Measurements from ENCODE around the gene FSTL1. TPM values are rescaled to one million over a fixed set of nuclear protein-coding genes. Genes with fewer than 3 reads are reported as not detected.
A peak's percentile ranks its signal among the peaks of the same experiment; 100 is the strongest.

FSTL1 gene
- total and polyA plus RNA-seq, 4 experiments from 2014 or later: 0.47 TPM; not detected in 3

DNA sequence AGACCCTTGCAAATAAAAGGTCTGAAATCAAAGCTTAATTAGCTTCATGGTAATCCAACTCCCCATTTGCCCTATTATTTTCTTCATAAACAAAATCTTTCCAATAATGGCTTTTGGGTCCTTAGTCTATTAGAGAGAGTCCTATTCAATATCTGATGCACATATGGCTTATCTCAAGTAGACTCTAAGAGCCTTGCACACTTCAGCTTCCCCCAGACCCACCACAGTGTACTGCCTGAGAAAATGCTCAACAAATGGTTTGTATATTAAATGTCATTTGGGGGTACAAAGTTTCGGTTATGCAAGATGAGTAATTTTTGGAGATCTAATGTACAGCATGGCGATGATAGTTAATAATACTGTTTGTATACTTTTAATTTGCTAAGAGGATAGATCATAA is 28.9 kb downstream of the FSTL1 start:
- H3K27ac Mint-ChIP-seq: no peak overlapping the region
- DNase-seq: no peak
- H3K27me3 Mint-ChIP-seq: peaks cover 3 to 14% of the 10 kb centered on the region in 2 donors
- Histone ChIP-seq H3K27me3 (ENCODE audit: insufficient read depth, low read length) (no peaks in the 10 kb centered on the region), H3K9me3 (ENCODE audit: control insufficient read depth in 1 of 2, low read length in 2 of 2) (no peaks in the 10 kb centered on the region), H3K27ac (ENCODE audit: low read depth, low read length) (no peak overlapping the region), H3K4me3 (ENCODE audit: low read length in 2 of 2) (no peak overlapping the region), H3K4me1 (ENCODE audit: insufficient read depth, low read length) (peaks cover 10% of the 10 kb centered on the region), H3K36me3 (ENCODE audit: insufficient read depth, low read length) (no peaks in the 10 kb centered on the region)
- no peaks in the 10 kb centered on the region for H3K9me3 Mint-ChIP-seq
- POLR2A ChIA-PET (ENCODE audit: partially characterized antibody): no interaction called here
- H3K36me3 Mint-ChIP-seq: no peaks in the 10 kb centered on the region
- peaks cover 10 to 18% (median 12%) of the 10 kb centered on the region in 4 donors for H3K4me1 Mint-ChIP-seq
- CTCF ChIA-PET (ENCODE audit: partially characterized antibody): interaction anchor here (0.6 to 7.6 kb wide), 5 partner anchors 9 to 530 kb away, joined by 3 to 86 read pairs (median 5); no protein-coding TSS in a partner anchor
- intact Hi-C loops (cut with micrococcal nuclease): no loop called here
- H3K4me3 Mint-ChIP-seq: no peak overlapping the region

DNA sequence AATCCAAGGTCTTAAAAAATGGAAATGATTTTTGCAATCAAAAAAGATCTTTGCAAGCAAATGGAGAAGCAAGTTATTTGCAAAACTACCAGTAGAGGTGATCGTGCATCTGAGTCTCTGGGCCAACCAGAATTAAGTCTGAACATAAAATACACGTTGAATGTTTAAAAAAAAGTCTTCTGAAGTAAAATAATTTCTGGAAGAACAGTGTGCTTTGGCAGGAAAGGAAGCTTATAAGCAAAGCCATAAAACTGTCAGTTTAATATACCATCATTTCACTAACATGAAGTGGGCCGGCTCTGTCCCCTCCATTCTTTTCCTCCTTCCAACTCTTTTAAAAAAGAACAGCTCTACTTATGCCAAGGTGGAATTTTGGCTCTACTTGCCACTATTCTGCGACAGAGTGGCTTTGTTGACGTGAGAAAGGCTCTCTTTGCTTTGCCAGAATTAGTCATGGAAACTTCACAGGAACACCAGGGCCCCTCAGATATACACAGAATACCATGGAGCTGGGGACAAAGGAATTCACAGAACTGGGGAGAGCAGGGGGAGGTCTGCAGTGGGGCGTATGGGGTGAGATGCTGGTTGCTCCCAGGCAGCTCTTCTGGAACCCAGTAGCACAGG is 29.8 kb downstream of the FSTL1 start:
- H3K9me3 Mint-ChIP-seq: no peaks in the 10 kb centered on the region
- Histone ChIP-seq H3K9me3 (ENCODE audit: control insufficient read depth in 1 of 2, low read length in 2 of 2) (no peaks in the 10 kb centered on the region), H3K27ac (ENCODE audit: low read depth, low read length) (no peak overlapping the region), H3K27me3 (ENCODE audit: insufficient read depth, low read length) (no peaks in the 10 kb centered on the region), H3K36me3 (ENCODE audit: insufficient read depth, low read length) (no peaks in the 10 kb centered on the region), H3K4me3 (ENCODE audit: low read length in 2 of 2) (no peak overlapping the region), H3K4me1 (ENCODE audit: insufficient read depth, low read length) (peaks cover 10% of the 10 kb centered on the region)
- no peak overlapping the region for H3K4me3 Mint-ChIP-seq
- no peak overlapping the region for H3K27ac Mint-ChIP-seq
- no peak for DNase-seq
- H3K4me1 Mint-ChIP-seq: peaks cover 11 to 25% (median 12%) of the 10 kb centered on the region in 4 donors
- no peaks in the 10 kb centered on the region for H3K36me3 Mint-ChIP-seq
- intact Hi-C loops (cut with micrococcal nuclease): no loop called here
- ChIA-PET POLR2A (ENCODE audit: partially characterized antibody) (no interaction called here), CTCF (ENCODE audit: partially characterized antibody) (interaction anchor here (2.2 to 7.6 kb wide), 3 partner anchors 10 to 178 kb away, joined by 5 to 86 read pairs (median 7); no protein-coding TSS in a partner anchor)
- H3K27me3 Mint-ChIP-seq: peaks cover 0 to 8% of the 10 kb centered on the region in 2 donors

DNA sequence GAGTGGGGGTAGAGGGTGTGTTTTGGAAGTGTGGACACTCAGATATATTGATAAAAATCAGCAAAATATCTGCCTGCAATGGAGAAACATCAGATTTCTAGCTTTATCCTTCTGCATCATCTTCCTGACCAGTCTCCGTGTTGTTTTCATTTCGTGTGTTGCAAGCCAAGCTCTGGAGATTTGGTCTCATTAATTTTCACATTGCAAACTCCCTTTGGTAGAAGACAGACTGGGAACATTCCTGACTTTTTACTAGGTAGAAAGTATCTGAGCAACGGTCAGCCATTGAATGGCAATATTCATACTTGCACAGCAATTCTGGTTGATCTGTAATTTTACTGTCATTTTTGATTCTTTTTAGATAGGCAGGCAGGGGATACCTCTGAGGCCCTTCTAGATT is 30.4 kb downstream of the FSTL1 start:
- Histone ChIP-seq H3K4me1 (ENCODE audit: insufficient read depth, low read length) (peaks cover 10% of the 10 kb centered on the region), H3K36me3 (ENCODE audit: insufficient read depth, low read length) (no peaks in the 10 kb centered on the region), H3K27ac (ENCODE audit: low read depth, low read length) (no peak overlapping the region), H3K9me3 (ENCODE audit: control insufficient read depth in 1 of 2, low read length in 2 of 2) (no peaks in the 10 kb centered on the region), H3K27me3 (ENCODE audit: insufficient read depth, low read length) (no peaks in the 10 kb centered on the region), H3K4me3 (ENCODE audit: low read length in 2 of 2) (no peak overlapping the region)
- no peaks in the 10 kb centered on the region for H3K9me3 Mint-ChIP-seq
- H3K4me1 Mint-ChIP-seq: peaks cover 11 to 25% (median 12%) of the 10 kb centered on the region in 4 donors
- H3K27ac Mint-ChIP-seq: no peak overlapping the region
- CTCF ChIA-PET (ENCODE audit: partially characterized antibody): interaction anchor here (2.2 to 7.6 kb wide), 3 partner anchors 11 to 177 kb away, joined by 5 to 86 read pairs (median 7); no protein-coding TSS in a partner anchor
- no peaks in the 10 kb centered on the region for H3K36me3 Mint-ChIP-seq
- intact Hi-C loops (cut with micrococcal nuclease): no loop called here
- POLR2A ChIA-PET (ENCODE audit: partially characterized antibody): no interaction called here
- DNase-seq: no peak
- no peak overlapping the region for H3K4me3 Mint-ChIP-seq
- peaks cover 0 to 9% of the 10 kb centered on the region in 2 donors for H3K27me3 Mint-ChIP-seq

DNA sequence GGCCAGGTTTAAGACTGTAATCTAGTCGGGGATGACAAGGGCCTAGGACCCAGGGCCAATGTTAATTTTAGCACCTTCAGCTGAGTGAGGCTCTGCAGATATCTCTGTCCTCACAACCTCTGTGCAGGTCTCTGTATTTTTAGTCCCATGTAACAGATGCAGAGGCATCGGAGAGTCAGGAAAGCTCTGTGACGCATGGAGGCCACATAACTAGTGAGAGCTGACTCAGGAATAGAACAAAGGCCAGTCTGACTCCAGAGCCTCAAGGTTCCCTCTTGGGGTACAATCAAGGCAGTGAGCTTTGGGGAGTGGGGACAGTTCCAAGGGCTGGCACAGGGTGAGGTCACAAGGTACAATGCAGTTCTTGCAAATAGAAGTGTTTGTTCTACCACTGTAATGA is 31.0 kb downstream of the FSTL1 start:
- H3K4me3 Mint-ChIP-seq: no peak overlapping the region
- intact Hi-C loops (cut with micrococcal nuclease): loop anchor here (1.0 to 5.0 kb wide), 2 partner anchors 327 to 376 kb away; partner anchors contain the start of gene GSK3B
- H3K27ac ChIP-seq (ENCODE audit: low read depth, low read length): no peak overlapping the region
- H3K4me1 ChIP-seq (ENCODE audit: insufficient read depth, low read length): peaks cover 10% of the 10 kb centered on the region
- H3K9me3 Mint-ChIP-seq: no peaks in the 10 kb centered on the region
- no peak overlapping the region for H3K27ac Mint-ChIP-seq
- peaks cover 0 to 10% of the 10 kb centered on the region in 2 donors for H3K27me3 Mint-ChIP-seq
- CTCF ChIA-PET (ENCODE audit: partially characterized antibody): interaction anchor here (2.3 to 7.6 kb wide), 3 partner anchors 12 to 527 kb away, joined by 7 to 86 read pairs (median 45); no protein-coding TSS in a partner anchor
- no peak for DNase-seq
- no peak overlapping the region for H3K4me3 ChIP-seq (ENCODE audit: low read length in 2 of 2)
- POLR2A ChIA-PET (ENCODE audit: partially characterized antibody): no interaction called here
- H3K36me3 Mint-ChIP-seq: no peaks in the 10 kb centered on the region
- H3K36me3 ChIP-seq (ENCODE audit: insufficient read depth, low read length): no peaks in the 10 kb centered on the region
- H3K4me1 Mint-ChIP-seq: peaks cover 11 to 25% (median 12%) of the 10 kb centered on the region in 4 donors
- no peaks in the 10 kb centered on the region for H3K9me3 ChIP-seq (ENCODE audit: control insufficient read depth in 1 of 2, low read length in 2 of 2)
- no peaks in the 10 kb centered on the region for H3K27me3 ChIP-seq (ENCODE audit: insufficient read depth, low read length)

DNA sequence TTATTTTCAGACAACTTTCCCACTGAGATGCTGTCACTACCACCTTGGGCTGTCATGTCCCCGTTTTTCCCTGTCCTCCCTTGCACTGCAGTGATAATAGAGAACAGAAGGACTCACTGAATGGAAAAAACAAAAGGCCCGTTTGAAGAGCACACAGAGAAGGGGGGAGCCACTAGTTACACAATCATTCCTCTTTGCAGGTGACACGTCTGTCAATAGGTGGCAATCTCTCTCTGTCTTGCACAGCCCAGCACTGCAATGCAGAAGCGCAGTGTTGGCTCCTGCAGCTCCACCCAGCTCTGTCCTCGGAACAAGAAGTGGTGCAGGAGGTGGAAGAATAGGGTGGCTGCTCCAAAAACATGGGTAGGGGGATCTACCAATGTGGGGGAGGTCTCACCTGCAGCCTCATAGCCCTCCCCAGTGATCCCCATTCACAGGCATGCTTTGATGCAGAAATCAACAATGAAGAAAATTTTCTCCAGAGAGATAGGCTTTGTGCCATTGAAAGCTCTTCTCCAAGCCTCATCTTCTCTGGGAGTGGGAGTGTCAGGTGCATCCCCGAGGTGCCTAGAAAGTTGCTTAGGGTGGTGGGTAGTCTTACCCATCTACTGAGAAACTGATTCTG is 31.8 kb downstream of the FSTL1 start:
- ChIA-PET POLR2A (ENCODE audit: partially characterized antibody) (interaction anchor here (0.8 kb wide), 1 partner anchor 174 kb away, joined by 3 read pairs; no protein-coding TSS in a partner anchor), CTCF (ENCODE audit: partially characterized antibody) (interaction anchor here (1.2 to 7.6 kb wide), 12 partner anchors 7 to 527 kb away, joined by 4 to 169 read pairs (median 18); partner anchors contain the start of gene LRRC58)
- Mint-ChIP-seq H3K27me3 (peaks cover 0 to 5% of the 10 kb centered on the region in 2 donors), H3K9me3 (no peaks in the 10 kb centered on the region), H3K4me1 (peaks cover 11 to 25% (median 12%) of the 10 kb centered on the region in 4 donors), H3K36me3 (no peaks in the 10 kb centered on the region), H3K4me3 (peak overlapping the region in 1 of 8 donors; percentile 11), H3K27ac (no peak overlapping the region)
- no peaks in the 10 kb centered on the region for H3K27me3 ChIP-seq (ENCODE audit: insufficient read depth, low read length)
- no peaks in the 10 kb centered on the region for H3K36me3 ChIP-seq (ENCODE audit: insufficient read depth, low read length)
- peak in 4 of 5 donors; percentile 7 to 13 (median 10) for DNase-seq
- H3K9me3 ChIP-seq (ENCODE audit: control insufficient read depth in 1 of 2, low read length in 2 of 2): no peaks in the 10 kb centered on the region
- H3K4me1 ChIP-seq (ENCODE audit: insufficient read depth, low read length): peaks cover 10% of the 10 kb centered on the region
- intact Hi-C loops (cut with micrococcal nuclease): loop anchor here (1.0 to 5.0 kb wide), 2 partner anchors 327 to 376 kb away; partner anchors contain the start of gene GSK3B
- no peak overlapping the region for H3K4me3 ChIP-seq (ENCODE audit: low read length in 2 of 2)
- H3K27ac ChIP-seq (ENCODE audit: low read depth, low read length): no peak overlapping the region

DNA sequence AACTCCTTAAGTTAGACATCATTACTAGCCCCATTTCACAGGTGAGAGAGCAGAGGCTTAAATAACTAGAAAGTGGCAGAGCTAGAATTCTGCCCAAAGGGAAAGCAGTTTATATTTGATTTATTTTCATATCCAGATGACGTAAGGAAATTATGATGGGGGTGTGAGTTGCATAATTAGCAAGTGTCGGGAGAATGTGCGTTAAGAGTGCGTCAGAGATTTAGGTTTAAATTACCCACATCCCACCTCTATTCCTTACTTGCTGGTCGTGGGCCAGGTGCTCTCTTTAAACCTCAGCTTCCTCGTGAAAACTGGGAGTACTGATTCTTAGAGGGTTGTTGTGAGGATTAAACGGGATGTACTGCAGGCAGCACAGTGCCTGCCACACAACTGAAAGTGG is 32.3 kb downstream of the FSTL1 start:
- intact Hi-C loops (cut with micrococcal nuclease): loop anchor here (5.0 kb wide), 1 partner anchor 326 kb away; the partner anchor contains the start of gene GSK3B

More for the DNA sequence above, 32.3 kb downstream of the FSTL1 start:
- ChIA-PET POLR2A (ENCODE audit: partially characterized antibody) (interaction anchor here (0.8 to 1.7 kb wide), 2 partner anchors 70 to 174 kb away, joined by 3 to 13 read pairs; partner anchors contain the start of gene LRRC58), CTCF (ENCODE audit: partially characterized antibody) (interaction anchor here (0.8 to 7.6 kb wide), 25 partner anchors 7 to 560 kb away, joined by 3 to 169 read pairs (median 9); partner anchors contain the start of gene LRRC58)
- no peak overlapping the region for H3K27ac ChIP-seq (ENCODE audit: low read depth, low read length)
- H3K36me3 ChIP-seq (ENCODE audit: insufficient read depth, low read length): no peaks in the 10 kb centered on the region
- H3K4me1 ChIP-seq (ENCODE audit: insufficient read depth, low read length): peaks cover 10% of the 10 kb centered on the region
- H3K27me3 Mint-ChIP-seq: peaks cover 0 to 5% of the 10 kb centered on the region in 2 donors
- H3K9me3 ChIP-seq (ENCODE audit: control insufficient read depth in 1 of 2, low read length in 2 of 2): no peaks in the 10 kb centered on the region
- no peak for DNase-seq
- no peak overlapping the region for H3K27ac Mint-ChIP-seq
- H3K4me3 Mint-ChIP-seq: peak overlapping the region in 1 of 8 donors; percentile 14
- no peak overlapping the region for H3K4me3 ChIP-seq (ENCODE audit: low read length in 2 of 2)
- no peaks in the 10 kb centered on the region for H3K9me3 Mint-ChIP-seq
- peaks cover 11 to 25% (median 12%) of the 10 kb centered on the region in 4 donors for H3K4me1 Mint-ChIP-seq
- H3K27me3 ChIP-seq (ENCODE audit: insufficient read depth, low read length): no peaks in the 10 kb centered on the region
- H3K36me3 Mint-ChIP-seq: no peaks in the 10 kb centered on the region
